ENCODE data around the gene GOPC. TPM values are rescaled to one million over a fixed set of nuclear protein-coding genes. Genes with fewer than 3 reads are reported as not detected.

Gene GOPC
- total RNA-seq, 2 experiments from 2014 or later, result 20.1 to 29.1 TPM

DNA sequence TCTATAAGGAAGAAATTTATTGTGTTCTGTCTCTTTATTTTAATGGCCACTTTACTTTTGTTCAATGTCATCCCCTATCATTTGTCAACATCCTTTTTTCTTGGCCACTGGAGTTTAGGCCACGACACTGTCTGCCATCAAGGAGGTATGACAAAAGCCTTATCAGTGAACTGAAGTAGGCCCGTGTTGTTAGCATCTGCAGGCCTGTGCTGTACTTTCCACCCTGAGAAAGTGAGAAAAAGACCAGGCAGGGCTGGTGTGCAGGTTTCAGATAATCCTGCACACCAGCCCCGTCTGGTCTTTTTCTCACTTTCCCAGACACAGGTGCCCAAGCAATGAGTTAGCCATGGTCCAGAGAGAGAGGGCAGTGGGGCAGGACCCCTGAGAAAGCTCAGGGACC, 57.6 kb downstream of the GOPC start:
- Histone ChIP-seq H3K27ac (ENCODE audit: low read depth, low read length, poor library complexity, severe bottlenecking) (no peak overlapping the region), H3K9me2 (ENCODE audit: insufficient read depth, low read length) (no peaks in the 10 kb centered on the region), H4K20me1 (ENCODE audit: insufficient read depth, low read length) (no peaks in the 10 kb centered on the region), H3K9me3 (ENCODE audit: low read length) (no peaks in the 10 kb centered on the region), H3K36me3 (ENCODE audit: insufficient read depth, low read length) (no peaks in the 10 kb centered on the region), H3K4me1 (ENCODE audit: insufficient read depth, low read length, poor library complexity, severe bottlenecking) (no peaks in the 10 kb centered on the region), H3K4me3 (ENCODE audit: low read depth, low read length, poor library complexity, severe bottlenecking) (no peak overlapping the region), H3K4me2 (ENCODE audit: low read length) (no peak overlapping the region), H3K79me2 (ENCODE audit: insufficient read depth, low read depth, low read length) (no peaks in the 10 kb centered on the region), H2AFZ (ENCODE audit: low read length) (no peak overlapping the region)
- ChIA-PET POLR2A (interaction anchor here (0.6 to 0.7 kb wide), 2 partner anchors 278 to 469 kb away, joined by 3 to 4 read pairs; no protein-coding TSS in a partner anchor), CTCF (ENCODE audit: unreplicated experiment) (no interaction called here)
- BruUV-seq (replicated peaks), result no TSS peak
- no peak for DNase-seq (ENCODE audit: low spot score)
- no peak for TF ChIP-seq EZH2phosphoT487 (IDR thresholded peaks at IDR 0.05; ENCODE audit: borderline replicate concordance, low read depth, low read length)
- TF ChIP-seq, protein P1, sequence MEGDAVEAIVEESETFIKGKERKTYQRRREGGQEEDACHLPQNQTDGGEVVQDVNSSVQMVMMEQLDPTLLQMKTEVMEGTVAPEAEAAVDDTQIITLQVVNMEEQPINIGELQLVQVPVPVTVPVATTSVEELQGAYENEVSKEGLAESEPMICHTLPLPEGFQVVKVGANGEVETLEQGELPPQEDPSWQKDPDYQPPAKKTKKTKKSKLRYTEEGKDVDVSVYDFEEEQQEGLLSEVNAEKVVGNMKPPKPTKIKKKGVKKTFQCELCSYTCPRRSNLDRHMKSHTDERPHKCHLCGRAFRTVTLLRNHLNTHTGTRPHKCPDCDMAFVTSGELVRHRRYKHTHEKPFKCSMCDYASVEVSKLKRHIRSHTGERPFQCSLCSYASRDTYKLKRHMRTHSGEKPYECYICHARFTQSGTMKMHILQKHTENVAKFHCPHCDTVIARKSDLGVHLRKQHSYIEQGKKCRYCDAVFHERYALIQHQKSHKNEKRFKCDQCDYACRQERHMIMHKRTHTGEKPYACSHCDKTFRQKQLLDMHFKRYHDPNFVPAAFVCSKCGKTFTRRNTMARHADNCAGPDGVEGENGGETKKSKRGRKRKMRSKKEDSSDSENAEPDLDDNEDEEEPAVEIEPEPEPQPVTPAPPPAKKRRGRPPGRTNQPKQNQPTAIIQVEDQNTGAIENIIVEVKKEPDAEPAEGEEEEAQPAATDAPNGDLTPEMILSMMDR (conservative IDR thresholded peaks at IDR 0.05; ENCODE audit: low read length), result no peak
- intact Hi-C loops (cut with micrococcal nuclease; ENCODE audit: unreplicated experiment), result no loop called here

DNA sequence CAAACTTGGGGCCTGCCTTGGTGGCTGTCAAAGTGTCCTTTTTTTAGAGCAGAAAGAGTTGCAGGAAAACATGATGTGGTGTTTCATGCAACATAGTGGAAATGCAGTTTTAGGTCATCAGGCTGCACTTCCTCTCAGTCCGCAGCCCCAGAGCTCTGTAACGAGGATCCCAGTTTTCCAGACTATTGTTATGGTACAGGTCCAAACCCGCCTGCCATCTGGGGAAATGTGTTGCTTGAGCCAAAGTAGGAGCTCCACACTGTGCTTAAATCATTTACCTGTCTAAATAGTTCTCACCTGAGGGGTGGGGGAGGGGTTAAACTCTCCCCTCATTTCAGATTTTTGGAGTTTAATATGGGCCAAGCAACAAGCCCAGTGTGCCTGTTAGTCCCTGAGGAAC, 59.8 kb downstream of the GOPC start:
- BruUV-seq (replicated peaks), result no TSS peak
- H3K36me3 ChIP-seq (ENCODE audit: insufficient read depth, low read length), result no peaks in the 10 kb centered on the region
- H3K9me3 ChIP-seq (ENCODE audit: low read length), result no peaks in the 10 kb centered on the region
- TF ChIP-seq, protein P1 (conservative IDR thresholded peaks at IDR 0.05; ENCODE audit: low read length), result no peak
- no peak for TF ChIP-seq EZH2phosphoT487 (IDR thresholded peaks at IDR 0.05; ENCODE audit: borderline replicate concordance, low read depth, low read length)
- H3K9me2 ChIP-seq (ENCODE audit: insufficient read depth, low read length), result no peaks in the 10 kb centered on the region
- no peaks in the 10 kb centered on the region for H3K79me2 ChIP-seq (ENCODE audit: insufficient read depth, low read depth, low read length)
- intact Hi-C loops (cut with micrococcal nuclease; ENCODE audit: unreplicated experiment), result no loop called here
- no peak overlapping the region for H3K27ac ChIP-seq (ENCODE audit: low read depth, low read length, poor library complexity, severe bottlenecking)
- no peak overlapping the region for H3K4me3 ChIP-seq (ENCODE audit: low read depth, low read length, poor library complexity, severe bottlenecking)
- H3K4me1 ChIP-seq (ENCODE audit: insufficient read depth, low read length, poor library complexity, severe bottlenecking), result no peaks in the 10 kb centered on the region
- H3K4me2 ChIP-seq (ENCODE audit: low read length), result no peak overlapping the region
- ChIA-PET CTCF (ENCODE audit: unreplicated experiment) (no interaction called here), POLR2A (no interaction called here)
- H2AFZ ChIP-seq (ENCODE audit: low read length), result no peak overlapping the region
- no peaks in the 10 kb centered on the region for H4K20me1 ChIP-seq (ENCODE audit: insufficient read depth, low read length)
- no peak for DNase-seq (ENCODE audit: low spot score)

DNA sequence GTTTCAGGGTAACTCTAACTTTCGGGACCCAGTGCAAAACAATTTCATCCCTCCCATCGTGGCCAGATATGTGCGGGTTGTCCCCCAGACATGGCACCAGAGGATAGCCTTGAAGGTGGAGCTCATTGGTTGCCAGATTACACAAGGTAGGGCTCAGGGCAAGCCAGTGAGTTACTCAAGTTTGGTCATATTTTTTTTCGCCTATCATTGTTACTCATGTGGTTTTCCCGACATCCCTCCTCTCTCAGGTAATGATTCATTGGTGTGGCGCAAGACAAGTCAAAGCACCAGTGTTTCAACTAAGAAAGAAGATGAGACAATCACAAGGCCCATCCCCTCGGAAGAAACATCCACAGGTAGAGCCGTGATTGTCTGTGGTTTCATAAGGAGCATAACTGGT, 61.6 kb downstream of the GOPC start:
- ChIA-PET CTCF (ENCODE audit: unreplicated experiment) (no interaction called here), POLR2A (interaction anchor here (0.5 kb wide), 1 partner anchor 19 kb away, joined by 3 read pairs; no protein-coding TSS in a partner anchor)
- Histone ChIP-seq H4K20me1 (ENCODE audit: insufficient read depth, low read length) (no peaks in the 10 kb centered on the region), H3K36me3 (ENCODE audit: insufficient read depth, low read length) (no peaks in the 10 kb centered on the region), H3K4me1 (ENCODE audit: insufficient read depth, low read length, poor library complexity, severe bottlenecking) (no peaks in the 10 kb centered on the region), H3K9me2 (ENCODE audit: insufficient read depth, low read length) (no peaks in the 10 kb centered on the region), H3K4me2 (ENCODE audit: low read length) (no peak overlapping the region), H3K9me3 (ENCODE audit: low read length) (no peaks in the 10 kb centered on the region), H3K27ac (ENCODE audit: low read depth, low read length, poor library complexity, severe bottlenecking) (no peak overlapping the region), H2AFZ (ENCODE audit: low read length) (no peak overlapping the region), H3K4me3 (ENCODE audit: low read depth, low read length, poor library complexity, severe bottlenecking) (no peak overlapping the region), H3K79me2 (ENCODE audit: insufficient read depth, low read depth, low read length) (no peaks in the 10 kb centered on the region)
- no peak for DNase-seq (ENCODE audit: low spot score)
- no TSS peak for BruUV-seq (replicated peaks)
- intact Hi-C loops (cut with micrococcal nuclease; ENCODE audit: unreplicated experiment), result no loop called here
- no peak for TF ChIP-seq EZH2phosphoT487 (IDR thresholded peaks at IDR 0.05; ENCODE audit: borderline replicate concordance, low read depth, low read length)
- TF ChIP-seq, protein P1 (conservative IDR thresholded peaks at IDR 0.05; ENCODE audit: low read length), result no peak
